ENCODE measurements around the gene ZC3H11A. TPM values are rescaled to one million over a fixed set of nuclear protein-coding genes. Genes with fewer than 3 reads are reported as not detected.

Gene ZC3H11A
- total and polyA plus RNA-seq, 2 of the 13 experiments (the other 11 are each of a cell fraction or from before 2014, with no cell fraction given): 56.9 to 59.7 TPM

DNA sequence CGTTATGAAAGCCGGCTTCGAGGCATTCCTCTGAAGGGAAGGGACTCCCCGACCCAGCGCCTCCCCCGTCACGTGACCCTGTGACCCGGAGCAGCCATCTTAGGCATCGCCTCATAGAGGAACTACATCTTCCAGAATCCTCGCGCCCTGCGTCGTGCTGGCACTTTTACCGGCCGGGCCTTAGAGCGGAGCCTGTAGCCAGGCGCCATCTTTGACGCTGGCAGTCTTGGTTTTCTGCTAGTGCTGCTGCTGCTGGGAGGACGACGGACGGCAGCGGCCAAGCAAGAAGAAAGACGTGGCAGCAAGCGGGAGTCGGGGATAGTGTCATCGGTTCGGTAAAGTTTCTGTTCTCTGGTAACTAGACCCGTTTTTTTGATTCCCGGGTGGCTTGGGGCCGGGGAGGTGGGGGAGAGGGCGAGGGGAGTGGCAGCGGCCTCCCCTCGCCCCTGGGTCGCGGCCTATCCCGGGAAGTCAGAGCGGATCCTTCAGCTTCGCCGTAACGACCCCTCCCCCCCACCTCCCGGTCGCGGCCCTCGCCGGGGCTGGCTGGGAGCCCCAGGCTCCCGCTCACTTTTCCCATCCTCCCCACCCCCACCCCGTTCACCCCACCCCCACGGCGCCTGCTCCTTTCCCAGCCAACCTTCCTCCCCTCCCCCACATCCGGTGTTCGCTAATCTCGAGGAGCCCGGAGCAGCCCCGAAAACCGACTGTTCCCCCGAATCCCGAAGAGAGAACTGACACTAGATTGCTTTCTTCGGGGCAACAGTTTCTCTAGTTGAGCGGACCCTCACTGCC lies at the start of gene ZC3H11A, which contains the start of gene ZBED6 (continued):
- TF ChIP-seq, protein P1, sequence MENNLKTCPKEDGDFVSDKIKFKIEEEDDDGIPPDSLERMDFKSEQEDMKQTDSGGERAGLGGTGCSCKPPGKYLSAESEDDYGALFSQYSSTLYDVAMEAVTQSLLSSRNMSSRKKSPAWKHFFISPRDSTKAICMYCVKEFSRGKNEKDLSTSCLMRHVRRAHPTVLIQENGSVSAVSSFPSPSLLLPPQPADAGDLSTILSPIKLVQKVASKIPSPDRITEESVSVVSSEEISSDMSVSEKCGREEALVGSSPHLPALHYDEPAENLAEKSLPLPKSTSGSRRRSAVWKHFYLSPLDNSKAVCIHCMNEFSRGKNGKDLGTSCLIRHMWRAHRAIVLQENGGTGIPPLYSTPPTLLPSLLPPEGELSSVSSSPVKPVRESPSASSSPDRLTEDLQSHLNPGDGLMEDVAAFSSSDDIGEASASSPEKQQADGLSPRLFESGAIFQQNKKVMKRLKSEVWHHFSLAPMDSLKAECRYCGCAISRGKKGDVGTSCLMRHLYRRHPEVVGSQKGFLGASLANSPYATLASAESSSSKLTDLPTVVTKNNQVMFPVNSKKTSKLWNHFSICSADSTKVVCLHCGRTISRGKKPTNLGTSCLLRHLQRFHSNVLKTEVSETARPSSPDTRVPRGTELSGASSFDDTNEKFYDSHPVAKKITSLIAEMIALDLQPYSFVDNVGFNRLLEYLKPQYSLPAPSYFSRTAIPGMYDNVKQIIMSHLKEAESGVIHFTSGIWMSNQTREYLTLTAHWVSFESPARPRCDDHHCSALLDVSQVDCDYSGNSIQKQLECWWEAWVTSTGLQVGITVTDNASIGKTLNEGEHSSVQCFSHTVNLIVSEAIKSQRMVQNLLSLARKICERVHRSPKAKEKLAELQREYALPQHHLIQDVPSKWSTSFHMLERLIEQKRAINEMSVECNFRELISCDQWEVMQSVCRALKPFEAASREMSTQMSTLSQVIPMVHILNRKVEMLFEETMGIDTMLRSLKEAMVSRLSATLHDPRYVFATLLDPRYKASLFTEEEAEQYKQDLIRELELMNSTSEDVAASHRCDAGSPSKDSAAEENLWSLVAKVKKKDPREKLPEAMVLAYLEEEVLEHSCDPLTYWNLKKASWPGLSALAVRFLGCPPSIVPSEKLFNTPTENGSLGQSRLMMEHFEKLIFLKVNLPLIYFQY (CRISPR knock-in tag; IDR thresholded peaks at IDR 0.05; ENCODE audit: borderline replicate concordance): peak; percentile 70
- no peak for TF ChIP-seq NFE2L2 (IDR thresholded peaks at IDR 0.05; ENCODE audit: low read length)
- peak; percentile 72; the same call in 1 of the 2 replicates for TF ChIP-seq ZNF747 (CRISPR knock-in tag; IDR thresholded peaks at IDR 0.05; ENCODE audit: borderline replicate concordance)
- TF ChIP-seq, protein P2, sequence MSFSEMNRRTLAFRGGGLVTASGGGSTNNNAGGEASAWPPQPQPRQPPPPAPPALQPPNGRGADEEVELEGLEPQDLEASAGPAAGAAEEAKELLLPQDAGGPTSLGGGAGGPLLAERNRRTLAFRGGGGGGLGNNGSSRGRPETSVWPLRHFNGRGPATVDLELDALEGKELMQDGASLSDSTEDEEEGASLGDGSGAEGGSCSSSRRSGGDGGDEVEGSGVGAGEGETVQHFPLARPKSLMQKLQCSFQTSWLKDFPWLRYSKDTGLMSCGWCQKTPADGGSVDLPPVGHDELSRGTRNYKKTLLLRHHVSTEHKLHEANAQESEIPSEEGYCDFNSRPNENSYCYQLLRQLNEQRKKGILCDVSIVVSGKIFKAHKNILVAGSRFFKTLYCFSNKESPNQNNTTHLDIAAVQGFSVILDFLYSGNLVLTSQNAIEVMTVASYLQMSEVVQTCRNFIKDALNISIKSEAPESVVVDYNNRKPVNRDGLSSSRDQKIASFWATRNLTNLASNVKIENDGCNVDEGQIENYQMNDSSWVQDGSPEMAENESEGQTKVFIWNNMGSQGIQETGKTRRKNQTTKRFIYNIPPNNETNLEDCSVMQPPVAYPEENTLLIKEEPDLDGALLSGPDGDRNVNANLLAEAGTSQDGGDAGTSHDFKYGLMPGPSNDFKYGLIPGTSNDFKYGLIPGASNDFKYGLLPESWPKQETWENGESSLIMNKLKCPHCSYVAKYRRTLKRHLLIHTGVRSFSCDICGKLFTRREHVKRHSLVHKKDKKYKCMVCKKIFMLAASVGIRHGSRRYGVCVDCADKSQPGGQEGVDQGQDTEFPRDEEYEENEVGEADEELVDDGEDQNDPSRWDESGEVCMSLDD (CRISPR knock-in tag; IDR thresholded peaks at IDR 0.05; ENCODE audit: borderline replicate concordance): no peak; the same call in 1 of the 2 replicates
- TF ChIP-seq, protein P3, sequence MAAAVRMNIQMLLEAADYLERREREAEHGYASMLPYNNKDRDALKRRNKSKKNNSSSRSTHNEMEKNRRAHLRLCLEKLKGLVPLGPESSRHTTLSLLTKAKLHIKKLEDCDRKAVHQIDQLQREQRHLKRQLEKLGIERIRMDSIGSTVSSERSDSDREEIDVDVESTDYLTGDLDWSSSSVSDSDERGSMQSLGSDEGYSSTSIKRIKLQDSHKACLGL (CRISPR knock-in tag; IDR thresholded peaks at IDR 0.05): no peak
- peak; percentile 45; the same call in 1 of the 2 replicates for TF ChIP-seq ZMYM4 (CRISPR knock-in tag; IDR thresholded peaks at IDR 0.05)
- TF ChIP-seq, protein P4, sequence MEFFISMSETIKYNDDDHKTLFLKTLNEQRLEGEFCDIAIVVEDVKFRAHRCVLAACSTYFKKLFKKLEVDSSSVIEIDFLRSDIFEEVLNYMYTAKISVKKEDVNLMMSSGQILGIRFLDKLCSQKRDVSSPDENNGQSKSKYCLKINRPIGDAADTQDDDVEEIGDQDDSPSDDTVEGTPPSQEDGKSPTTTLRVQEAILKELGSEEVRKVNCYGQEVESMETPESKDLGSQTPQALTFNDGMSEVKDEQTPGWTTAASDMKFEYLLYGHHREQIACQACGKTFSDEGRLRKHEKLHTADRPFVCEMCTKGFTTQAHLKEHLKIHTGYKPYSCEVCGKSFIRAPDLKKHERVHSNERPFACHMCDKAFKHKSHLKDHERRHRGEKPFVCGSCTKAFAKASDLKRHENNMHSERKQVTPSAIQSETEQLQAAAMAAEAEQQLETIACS (CRISPR knock-in tag; IDR thresholded peaks at IDR 0.05): no peak
- TF ChIP-seq FOXK2 (IDR thresholded peaks at IDR 0.05): 0 out of 2 replicates have a peak, but pooled peaks have one; percentile 22
- TF ChIP-seq, protein P5, sequence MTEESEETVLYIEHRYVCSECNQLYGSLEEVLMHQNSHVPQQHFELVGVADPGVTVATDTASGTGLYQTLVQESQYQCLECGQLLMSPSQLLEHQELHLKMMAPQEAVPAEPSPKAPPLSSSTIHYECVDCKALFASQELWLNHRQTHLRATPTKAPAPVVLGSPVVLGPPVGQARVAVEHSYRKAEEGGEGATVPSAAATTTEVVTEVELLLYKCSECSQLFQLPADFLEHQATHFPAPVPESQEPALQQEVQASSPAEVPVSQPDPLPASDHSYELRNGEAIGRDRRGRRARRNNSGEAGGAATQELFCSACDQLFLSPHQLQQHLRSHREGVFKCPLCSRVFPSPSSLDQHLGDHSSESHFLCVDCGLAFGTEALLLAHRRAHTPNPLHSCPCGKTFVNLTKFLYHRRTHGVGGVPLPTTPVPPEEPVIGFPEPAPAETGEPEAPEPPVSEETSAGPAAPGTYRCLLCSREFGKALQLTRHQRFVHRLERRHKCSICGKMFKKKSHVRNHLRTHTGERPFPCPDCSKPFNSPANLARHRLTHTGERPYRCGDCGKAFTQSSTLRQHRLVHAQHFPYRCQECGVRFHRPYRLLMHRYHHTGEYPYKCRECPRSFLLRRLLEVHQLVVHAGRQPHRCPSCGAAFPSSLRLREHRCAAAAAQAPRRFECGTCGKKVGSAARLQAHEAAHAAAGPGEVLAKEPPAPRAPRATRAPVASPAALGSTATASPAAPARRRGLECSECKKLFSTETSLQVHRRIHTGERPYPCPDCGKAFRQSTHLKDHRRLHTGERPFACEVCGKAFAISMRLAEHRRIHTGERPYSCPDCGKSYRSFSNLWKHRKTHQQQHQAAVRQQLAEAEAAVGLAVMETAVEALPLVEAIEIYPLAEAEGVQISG (CRISPR knock-in tag; IDR thresholded peaks at IDR 0.05): peak; percentile 96
- TF ChIP-seq, protein P6, sequence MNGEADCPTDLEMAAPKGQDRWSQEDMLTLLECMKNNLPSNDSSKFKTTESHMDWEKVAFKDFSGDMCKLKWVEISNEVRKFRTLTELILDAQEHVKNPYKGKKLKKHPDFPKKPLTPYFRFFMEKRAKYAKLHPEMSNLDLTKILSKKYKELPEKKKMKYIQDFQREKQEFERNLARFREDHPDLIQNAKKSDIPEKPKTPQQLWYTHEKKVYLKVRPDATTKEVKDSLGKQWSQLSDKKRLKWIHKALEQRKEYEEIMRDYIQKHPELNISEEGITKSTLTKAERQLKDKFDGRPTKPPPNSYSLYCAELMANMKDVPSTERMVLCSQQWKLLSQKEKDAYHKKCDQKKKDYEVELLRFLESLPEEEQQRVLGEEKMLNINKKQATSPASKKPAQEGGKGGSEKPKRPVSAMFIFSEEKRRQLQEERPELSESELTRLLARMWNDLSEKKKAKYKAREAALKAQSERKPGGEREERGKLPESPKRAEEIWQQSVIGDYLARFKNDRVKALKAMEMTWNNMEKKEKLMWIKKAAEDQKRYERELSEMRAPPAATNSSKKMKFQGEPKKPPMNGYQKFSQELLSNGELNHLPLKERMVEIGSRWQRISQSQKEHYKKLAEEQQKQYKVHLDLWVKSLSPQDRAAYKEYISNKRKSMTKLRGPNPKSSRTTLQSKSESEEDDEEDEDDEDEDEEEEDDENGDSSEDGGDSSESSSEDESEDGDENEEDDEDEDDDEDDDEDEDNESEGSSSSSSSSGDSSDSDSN (CRISPR knock-in tag; IDR thresholded peaks at IDR 0.05): peak; percentile 31
- no peak for TF ChIP-seq ZNF737 (CRISPR knock-in tag; IDR thresholded peaks at IDR 0.05; ENCODE audit: borderline replicate concordance)
- peak; percentile 65; the same call in 1 of the 2 replicates for TF ChIP-seq SIN3A (IDR thresholded peaks at IDR 0.05; ENCODE audit: borderline replicate concordance, low read depth, low read length)
- peak; percentile 66; the same call in 1 of the 2 replicates for TF ChIP-seq RFXAP (CRISPR knock-in tag; IDR thresholded peaks at IDR 0.05; ENCODE audit: borderline replicate concordance)
- peak; percentile 97 for TF ChIP-seq RAD51 (IDR thresholded peaks at IDR 0.05; ENCODE audit: borderline replicate concordance)
